Activated CD8-positive, alpha-beta memory T cell treated with anti-CD3 and anti-CD28 coated beads, Interleukin-2, amount 50 U/mL, for 24 hours (primary cell): ENCODE results near the gene PRDM8.
"Not testable (repeated sequence)": the region's sequence is repeated elsewhere in the genome, so short reads cannot be mapped to it uniquely, and the experiment has no call there.

Source experiments
- DNase-seq: peaks from one replicate; pipeline ENCODE4 v3.0.0-alpha.2; 2020; ENCODE audit errors: extremely low read depth

The PRDM8 gene

GRCh38 chr4:80196922-80197573 is at the start of gene PRDM8:
PRDM8 (plus strand) TSS chr4:80197503; CDS start chr4:80200081, 2,578 bp downstream.
- no peak for DNase-seq

- no peak for DNase-seq
These were observed 46.7 kb upstream of the PRDM8 start for GRCh38 chr4:80150387-80151180.

- no peak for DNase-seq
These were observed 45.3 kb upstream of the PRDM8 start for GRCh38 chr4:80151981-80152380.

GRCh38 chr4:80153874-80154544 is 43.3 kb upstream of the PRDM8 start:
- no peak for DNase-seq

GRCh38 chr4:80154545-80154933 is 42.8 kb upstream of the PRDM8 start:
- DNase-seq, result no peak

- DNase-seq, result no peak
These were observed 41.9 kb upstream of the PRDM8 start for GRCh38 chr4:80155316-80155982.

GRCh38 chr4:80156410-80156809 is 40.9 kb upstream of the PRDM8 start:
- no peak for DNase-seq

GRCh38 chr4:80161413-80162058 is 35.8 kb upstream of the PRDM8 start:
- no peak for DNase-seq

GRCh38 chr4:80162418-80162817 is 34.9 kb upstream of the PRDM8 start:
- no peak for DNase-seq

GRCh38 chr4:80165855-80166254 is 31.4 kb upstream of the PRDM8 start:
- no peak for DNase-seq

GRCh38 chr4:80171251-80171650 is 26.1 kb upstream of the PRDM8 start:
- DNase-seq, result no peak

GRCh38 chr4:80171656-80172055 is 25.6 kb upstream of the PRDM8 start:
- DNase-seq, result no peak

- no peak for DNase-seq
These were observed 25.1 kb upstream of the PRDM8 start for GRCh38 chr4:80172203-80172602.

- DNase-seq, result no peak
These were observed 23.9 kb upstream of the PRDM8 start for GRCh38 chr4:80173401-80173800.

GRCh38 chr4:80173841-80174240 is 23.5 kb upstream of the PRDM8 start:
- DNase-seq, result no peak

- not testable (repeated sequence) for DNase-seq
These were observed 19.5 kb upstream of the PRDM8 start for GRCh38 chr4:80177793-80178192.

GRCh38 chr4:80178964-80179363 is 18.3 kb upstream of the PRDM8 start:
- no peak for DNase-seq

GRCh38 chr4:80179637-80180161 is 17.6 kb upstream of the PRDM8 start:
- no peak for DNase-seq

GRCh38 chr4:80180743-80181142 is 16.6 kb upstream of the PRDM8 start:
- no peak for DNase-seq

GRCh38 chr4:80182237-80182866 is 15.0 kb upstream of the PRDM8 start:
- no peak for DNase-seq
